Psoas muscle (tissue), 7 donors: Measurements from ENCODE around the gene OR52E2. TPM values are rescaled to one million over a fixed set of nuclear protein-coding genes. Genes with fewer than 3 reads are reported as not detected.

Source experiments
- polyA plus RNA-seq, 3 donors: library from polyadenylated mRNA; stranded (reverse); fragments of 200-250 nt; gene quantifications; one replicate each; pipeline ENCODE4 v1.2.3, GENCODE V29; 2013
- total RNA-seq, 4 donors: library from RNA; stranded (reverse); fragmentation: NEBNext Ultra II Directional in 2 of 4; extraction: Animal tissue kit (Norgen Biotek cat#: 25700) in 2 of 4; gene quantifications; one replicate each; pipeline versions ENCODE4 v1.2.1 to v1.2.4, GENCODE V29; 2021 to 2023
- donor health status: healthy with polysubstance abuse.
- donor health status: DM: no; HTN: no; CAD: no; lungs with moderate emphysema.
- donor health status: Bipolar disorder and iron deficiency.
- donor health status: healthy.
- donor health status: DM: no; HTN: no; CAD: no.
- donor health status: DM: no; HTN: no; CAD: no.
- donor health status: DM: yes; HTN: yes; CAD: no.

The OR52E2 gene
- total and polyA plus RNA-seq, 7 donors = not detected

Other genes with a start within 250 kb of the OR52E2 start
- gene OR51F2, start 238.3 kb downstream of the OR52E2 start, total RNA-seq = not detected
- gene OR51F2, start 238.3 kb downstream of the OR52E2 start, polyA plus RNA-seq = not detected
- not detected for gene OR51S1, start 210.4 kb downstream of the OR52E2 start, total RNA-seq
- not detected for gene OR51S1, start 210.4 kb downstream of the OR52E2 start, polyA plus RNA-seq
- not detected for gene OR51T1, start 177.7 kb downstream of the OR52E2 start, total RNA-seq
- not detected for gene OR51T1, start 177.7 kb downstream of the OR52E2 start, polyA plus RNA-seq
- gene OR51A7, start 155.8 kb downstream of the OR52E2 start, total RNA-seq = not detected
- gene OR51A7, start 155.8 kb downstream of the OR52E2 start, polyA plus RNA-seq = not detected
- gene OR51G2, start 140.3 kb downstream of the OR52E2 start, total RNA-seq = not detected
- gene OR51G2, start 140.3 kb downstream of the OR52E2 start, polyA plus RNA-seq = not detected
- not detected for gene OR51G1, start 135.3 kb downstream of the OR52E2 start, total RNA-seq
- gene OR51G1, start 135.3 kb downstream of the OR52E2 start, polyA plus RNA-seq = not detected
- not detected for gene OR51A4, start 112.0 kb downstream of the OR52E2 start, total RNA-seq
- not detected for gene OR51A4, start 112.0 kb downstream of the OR52E2 start, polyA plus RNA-seq
- not detected for gene OR51A2, start 103.9 kb downstream of the OR52E2 start, total RNA-seq
- not detected for gene OR51A2, start 103.9 kb downstream of the OR52E2 start, polyA plus RNA-seq
- not detected for gene OR51L1, start 64.8 kb downstream of the OR52E2 start, total RNA-seq
- gene OR51L1, start 64.8 kb downstream of the OR52E2 start, polyA plus RNA-seq = not detected
- not detected for gene OR52J3, start 13.1 kb downstream of the OR52E2 start, total RNA-seq
- not detected for gene OR52J3, start 13.1 kb downstream of the OR52E2 start, polyA plus RNA-seq
- not detected for gene OR52E1, start 9.9 kb upstream of the OR52E2 start, total RNA-seq
- gene OR52E1, start 9.9 kb upstream of the OR52E2 start, polyA plus RNA-seq = not detected
- not detected for gene OR52A5, start 78.7 kb upstream of the OR52E2 start, total RNA-seq
- not detected for gene OR52A5, start 78.7 kb upstream of the OR52E2 start, polyA plus RNA-seq
- gene OR52A1, start 95.1 kb upstream of the OR52E2 start, total RNA-seq = not detected
- gene OR52A1, start 95.1 kb upstream of the OR52E2 start, polyA plus RNA-seq = not detected
- gene OR51V1, start 141.1 kb upstream of the OR52E2 start, total RNA-seq = not detected
- not detected for gene OR51V1, start 141.1 kb upstream of the OR52E2 start, polyA plus RNA-seq
- 1,000 to 10,000 TPM in 1 of 4 donors, 100 to 1,000 TPM in 1, 10 to 100 TPM in 2; 22.9 to 2,413 (median 247) TPM for gene HBB, start 167.4 kb upstream of the OR52E2 start, total RNA-seq
- gene HBB, start 167.4 kb upstream of the OR52E2 start, polyA plus RNA-seq = 10 to 100 TPM in 2 of 3 donors, 1 to 10 TPM in 1; 7.8 to 16.1 (median 11.3) TPM
- gene HBD, start 174.9 kb upstream of the OR52E2 start, total RNA-seq = 1 to 10 TPM in 2 of 4 donors, not detected in 2; 1.6 to 6.2 TPM
- gene HBD, start 174.9 kb upstream of the OR52E2 start, polyA plus RNA-seq = under 1 TPM in 1 of 3 donors, not detected in 2; 0.17 TPM
- gene HBG1, start 190.2 kb upstream of the OR52E2 start, total RNA-seq = 1 to 10 TPM in 1 of 4 donors, not detected in 3; 1.3 TPM
- gene HBG1, start 190.2 kb upstream of the OR52E2 start, polyA plus RNA-seq = not detected
- 1 to 10 TPM in 1 of 4 donors, not detected in 3; 1.0 TPM for gene HBG2, start 195.2 kb upstream of the OR52E2 start, total RNA-seq
- gene HBG2, start 195.2 kb upstream of the OR52E2 start, polyA plus RNA-seq = not detected
- gene HBE1, start 210.3 kb upstream of the OR52E2 start, total RNA-seq = not detected
- not detected for gene HBE1, start 210.3 kb upstream of the OR52E2 start, polyA plus RNA-seq
- gene OR51B4, start 242.3 kb upstream of the OR52E2 start, total RNA-seq = not detected
- gene OR51B4, start 242.3 kb upstream of the OR52E2 start, polyA plus RNA-seq = not detected